Naive thymus-derived CD4-positive, alpha-beta T cell (primary cell): ENCODE results near the gene SLX4IP. TPM values are rescaled to one million over a fixed set of nuclear protein-coding genes. Genes with fewer than 3 reads are reported as not detected.

ENCODE experiments used
- ATAC-seq: fragments of 150-1000 bp; cut with Tn5 transposase; 2 replicates; pipeline ENCODE4 v1.10.0; 2021; ENCODE audit warnings: mild to moderate bottlenecking, moderate library complexity
- CTCF ChIA-PET: fragments of 350-600 bp; sonication (Branson Sonifier 250); formaldehyde crosslinking; loops from one replicate; lab custom pipeline; 2021; ENCODE audit warnings: antibody characterized with exemption; lab: Charles Lee
- POLR2A ChIA-PET: fragments of 350-600 bp; sonication (Branson Sonifier 250); formaldehyde crosslinking; loops from one replicate; lab custom pipeline; 2021; ENCODE audit warnings: antibody characterized with exemption, inconsistent platforms; lab: Charles Lee
- DNase-seq, 9 donors: peaks; one replicate each; pipeline versions ENCODE4 v3.0.0 to v3.0.0-alpha.2; 2020 to 2022; ENCODE audit warnings: mixed read lengths in 1 of 9
- H3K27ac ChIP-seq: one replicate; pipeline ENCODE4 v1.7.0; 2013; ENCODE audit warnings: mild to moderate bottlenecking, low read depth, low read length, moderate library complexity
- H3K27me3 ChIP-seq, 2 donors: one replicate each; pipeline ENCODE4 v1.7.0; 2013; ENCODE audit warnings: low read length in 2 of 2, mild to moderate bottlenecking in 2 of 2, moderate library complexity in 2 of 2; ENCODE audit not compliant: control insufficient read depth in 2 of 2, insufficient read depth in 2 of 2
- H3K36me3 ChIP-seq, 3 experiments: 1 replicate in 2 of 3; 2 replicates in 1 of 3; pipeline ENCODE4 v1.7.0; 2013; ENCODE audit warnings: low read length in 3 of 3, mild to moderate bottlenecking in 3 of 3, moderate library complexity in 1 of 3; ENCODE audit not compliant: insufficient read depth in 3 of 3, control insufficient read depth in 2 of 3
- H3K4me1 ChIP-seq, 2 donors: one replicate each; pipeline ENCODE4 v1.7.0; 2013; ENCODE audit warnings: low read length in 2 of 2, mild to moderate bottlenecking in 2 of 2, moderate library complexity in 1 of 2; ENCODE audit not compliant: control insufficient read depth in 2 of 2, insufficient read depth in 2 of 2
- H3K4me3 ChIP-seq: 2 replicates; pipeline ENCODE4 v1.7.0; 2013; ENCODE audit warnings: mild to moderate bottlenecking, low read length
- H3K9me3 ChIP-seq, 3 experiments: 1 replicate in 2 of 3; 2 replicates in 1 of 3; pipeline ENCODE4 v1.7.0; 2013; ENCODE audit warnings: low read length in 3 of 3; ENCODE audit not compliant: control insufficient read depth in 2 of 3
- H3K27ac Mint-ChIP-seq, 9 donors: one replicate each; pipeline ENCODE4 v1.8.0; 2020 to 2022; ENCODE audit warnings: mixed read lengths in 9 of 9, mild to moderate bottlenecking in 8 of 9, moderate library complexity in 5 of 9, inconsistent platforms in 2 of 9
- H3K27me3 Mint-ChIP-seq, 5 donors: one replicate each; pipeline ENCODE4 v1.8.0; 2021 to 2022; ENCODE audit warnings: mixed read lengths in 5 of 5, mild to moderate bottlenecking in 1 of 5
- H3K36me3 Mint-ChIP-seq, 5 donors: one replicate each; pipeline ENCODE4 v1.8.0; 2020 to 2022; ENCODE audit warnings: mixed read lengths in 5 of 5, mild to moderate bottlenecking in 3 of 5, inconsistent platforms in 1 of 5
- H3K4me1 Mint-ChIP-seq, 7 donors: one replicate each; pipeline ENCODE4 v1.8.0; 2020 to 2022; ENCODE audit warnings: mixed read lengths in 7 of 7, mild to moderate bottlenecking in 3 of 7, inconsistent platforms in 1 of 7
- H3K4me3 Mint-ChIP-seq, 10 donors: one replicate each; pipeline ENCODE4 v1.8.0; 2020 to 2022; ENCODE audit warnings: mild to moderate bottlenecking in 10 of 10, mixed read lengths in 10 of 10, moderate library complexity in 6 of 10, inconsistent platforms in 2 of 10
- H3K9me3 Mint-ChIP-seq, 11 donors: one replicate each; pipeline ENCODE4 v1.8.0; 2020 to 2022; ENCODE audit warnings: mixed read lengths in 11 of 11, mild to moderate bottlenecking in 4 of 11, inconsistent platforms in 1 of 11, moderate library complexity in 1 of 11
- intact Hi-C, 2 donors: fragments of 100-400 bp; cut with micrococcal nuclease; formaldehyde crosslinking; loops; one replicate each; pipeline ENCODE4 v1.15.1; 2023
- polyA plus RNA-seq, 2 donors: library from polyadenylated mRNA; unstranded; fragments of 300-500 nt; fragmentation: Illumina TruSeq; gene quantifications; one replicate each; pipeline ENCODE4 v1.2.3, GENCODE V29; 2021
- total RNA-seq, 6 experiments: library from RNA in 5 of 6; stranded (reverse) in 5 of 6; gene quantifications; 1 replicate in 5 of 6; 2 replicates in 1 of 6; pipeline ENCODE4 v1.2.3 and lab custom pipeline; 2021 to 2026

SLX4IP gene
- total and polyA plus RNA-seq, 7 experiments from 2014 or later: 1.6 to 8.2 (median 5.3) TPM

DNA sequence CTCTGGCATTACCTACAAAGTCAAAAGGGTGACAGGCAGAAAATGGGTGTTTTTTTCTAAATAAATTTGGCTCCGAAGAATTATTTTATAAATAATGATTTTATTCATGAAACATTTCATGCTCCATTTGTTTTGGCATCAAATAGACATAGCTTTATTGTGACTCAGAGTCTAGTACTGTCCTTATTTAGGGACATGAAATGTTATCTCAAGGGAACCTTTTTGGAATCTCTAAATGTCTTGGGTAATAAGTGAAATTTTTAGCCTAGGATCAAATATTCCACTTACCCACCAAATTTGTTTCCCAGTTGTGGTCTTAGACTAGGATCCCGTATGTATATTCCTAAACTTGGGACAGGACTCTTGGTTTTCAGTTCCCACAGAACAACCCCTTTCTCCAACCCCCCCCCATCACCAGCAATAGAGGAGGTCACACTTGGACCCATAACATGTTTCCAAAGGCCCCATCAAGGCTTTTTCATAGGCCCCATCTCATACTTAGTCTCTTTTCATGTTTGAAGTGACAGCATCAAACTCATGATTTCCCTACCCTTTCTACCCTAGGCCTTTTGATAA is 156.9 kb downstream of the SLX4IP start:
- intact Hi-C loops: no loop called here
- ChIA-PET POLR2A (no interaction called here), CTCF (no interaction called here)
- Histone ChIP-seq H3K9me3 (no peaks in the 10 kb centered on the region), H3K27me3 (no peaks in the 10 kb centered on the region), H3K4me3 (no peak overlapping the region), H3K27ac (no peak overlapping the region), H3K4me1 (no peaks in the 10 kb centered on the region), H3K36me3 (no peaks in the 10 kb centered on the region)
- Mint-ChIP-seq H3K27ac (no peak overlapping the region), H3K9me3 (no peaks in the 10 kb centered on the region), H3K4me1 (peaks cover 0 to 7% (median 0%) of the 10 kb centered on the region in 7 donors), H3K36me3 (peaks cover 0 to 17% (median 2%) of the 10 kb centered on the region in 5 donors), H3K4me3 (no peak overlapping the region), H3K27me3 (no peaks in the 10 kb centered on the region)
- DNase-seq (no peak), ATAC-seq (no peak)

DNA sequence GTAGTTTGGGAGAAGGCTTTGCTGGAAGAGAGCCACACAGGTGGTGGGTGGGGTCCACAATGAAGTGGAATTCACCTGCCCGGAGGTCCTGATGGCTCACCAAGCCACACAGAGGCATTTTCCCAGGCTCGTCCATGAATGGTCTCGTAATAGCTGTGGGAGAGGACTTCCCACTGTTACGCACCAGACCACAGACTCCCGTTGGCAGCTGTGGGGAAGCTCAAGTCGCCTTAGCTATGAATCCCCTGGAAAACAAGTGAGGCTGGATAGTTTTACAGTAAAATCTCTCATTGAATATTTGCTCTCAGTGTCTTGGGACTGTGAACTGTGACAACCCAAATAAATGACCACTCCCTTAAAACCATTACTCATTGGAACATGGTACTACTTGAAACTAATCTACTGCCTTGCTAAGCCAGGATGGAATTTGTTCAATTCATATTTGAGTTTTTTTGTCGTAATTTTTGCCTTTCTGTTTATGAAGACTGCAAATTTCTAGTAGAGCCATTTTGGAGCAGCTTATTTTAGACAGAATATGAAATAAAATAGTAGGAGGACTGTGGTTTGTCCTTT is 159.3 kb downstream of the SLX4IP start:
- H3K36me3 Mint-ChIP-seq: peaks cover 0 to 33% (median 12%) of the 10 kb centered on the region in 5 donors
- ChIA-PET POLR2A (no interaction called here), CTCF (no interaction called here)
- ATAC-seq: no peak
- H3K27ac ChIP-seq: no peak overlapping the region
- no peak overlapping the region for H3K4me3 ChIP-seq
- H3K27me3 Mint-ChIP-seq: no peaks in the 10 kb centered on the region
- intact Hi-C loops: no loop called here
- H3K27ac Mint-ChIP-seq: no peak overlapping the region
- H3K9me3 Mint-ChIP-seq: no peaks in the 10 kb centered on the region
- H3K4me1 Mint-ChIP-seq: peaks cover 0 to 13% (median 0%) of the 10 kb centered on the region in 7 donors
- no peaks in the 10 kb centered on the region for H3K4me1 ChIP-seq
- no peaks in the 10 kb centered on the region for H3K36me3 ChIP-seq
- no peak overlapping the region for H3K4me3 Mint-ChIP-seq
- H3K27me3 ChIP-seq: no peaks in the 10 kb centered on the region
- no peak for DNase-seq
- H3K9me3 ChIP-seq: no peaks in the 10 kb centered on the region

DNA sequence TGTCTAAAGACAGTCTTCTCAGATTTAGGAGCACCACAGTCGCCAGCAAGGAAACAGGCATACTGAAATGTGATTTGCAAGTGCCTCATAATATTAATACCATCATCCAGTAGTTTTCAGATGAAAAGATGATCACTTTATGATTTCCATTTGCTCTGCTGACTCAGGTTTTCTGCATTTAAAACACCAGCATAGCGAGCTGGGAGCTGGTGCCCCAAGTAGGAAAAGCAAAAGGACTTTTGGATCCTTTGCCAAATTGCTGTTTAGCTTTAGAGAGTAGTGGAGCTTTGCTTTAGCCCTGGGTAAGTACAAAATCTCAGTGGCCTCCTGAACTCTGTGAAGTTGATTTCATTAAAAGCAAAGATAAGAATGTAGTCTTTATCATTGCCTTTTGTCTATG is 160.2 kb downstream of the SLX4IP start:
- H3K9me3 ChIP-seq: no peaks in the 10 kb centered on the region
- DNase-seq (no peak), ATAC-seq (no peak)
- H3K4me1 ChIP-seq: no peaks in the 10 kb centered on the region
- H3K4me1 Mint-ChIP-seq: peaks cover 0 to 13% (median 0%) of the 10 kb centered on the region in 7 donors
- intact Hi-C loops: loop anchor here in 1 of 2 donors (5.0 kb wide), 1 partner anchor 33 kb away; no protein-coding TSS in a partner anchor
- no peak overlapping the region for H3K27ac Mint-ChIP-seq
- ChIA-PET CTCF (no interaction called here), POLR2A (no interaction called here)
- no peak overlapping the region for H3K27ac ChIP-seq
- H3K4me3 ChIP-seq: no peak overlapping the region
- H3K36me3 Mint-ChIP-seq: peaks cover 0 to 38% (median 19%) of the 10 kb centered on the region in 5 donors
- H3K27me3 Mint-ChIP-seq: no peaks in the 10 kb centered on the region
- H3K27me3 ChIP-seq: no peaks in the 10 kb centered on the region
- H3K4me3 Mint-ChIP-seq: no peak overlapping the region
- H3K36me3 ChIP-seq: no peaks in the 10 kb centered on the region
- no peaks in the 10 kb centered on the region for H3K9me3 Mint-ChIP-seq

DNA sequence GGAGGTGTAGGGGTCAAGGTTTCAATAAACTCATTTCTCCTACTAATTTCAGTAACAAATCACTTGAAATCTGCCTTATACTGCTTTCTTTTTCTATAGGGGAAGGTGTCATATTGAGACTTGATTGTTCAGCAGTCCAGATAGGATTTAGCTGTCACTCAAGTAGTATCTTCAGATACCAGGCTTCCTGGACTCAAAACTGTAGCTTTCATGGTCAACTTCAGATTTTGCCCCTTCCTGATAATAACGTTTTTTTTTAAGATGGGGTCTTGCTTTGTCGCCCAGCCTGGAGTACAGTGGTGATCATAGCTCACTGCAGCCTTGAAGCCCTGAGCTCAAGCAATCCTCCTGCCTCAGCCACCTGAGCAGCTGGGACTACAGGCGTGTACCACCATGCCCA is 160.9 kb downstream of the SLX4IP start:
- Histone ChIP-seq H3K36me3 (no peaks in the 10 kb centered on the region), H3K27me3 (no peaks in the 10 kb centered on the region), H3K27ac (no peak overlapping the region), H3K4me1 (no peaks in the 10 kb centered on the region), H3K4me3 (no peak overlapping the region), H3K9me3 (no peaks in the 10 kb centered on the region)
- intact Hi-C loops: loop anchor here in 1 of 2 donors (5.0 kb wide), 1 partner anchor 34 kb away; no protein-coding TSS in a partner anchor
- no peak overlapping the region for H3K27ac Mint-ChIP-seq
- H3K9me3 Mint-ChIP-seq: no peaks in the 10 kb centered on the region
- peaks cover 0 to 45% (median 26%) of the 10 kb centered on the region in 5 donors for H3K36me3 Mint-ChIP-seq
- no peaks in the 10 kb centered on the region for H3K27me3 Mint-ChIP-seq
- peaks cover 0 to 12% (median 0%) of the 10 kb centered on the region in 7 donors for H3K4me1 Mint-ChIP-seq
- DNase-seq: no peak
- ChIA-PET POLR2A (no interaction called here), CTCF (no interaction called here)
- H3K4me3 Mint-ChIP-seq: no peak overlapping the region
- no peak for ATAC-seq

DNA sequence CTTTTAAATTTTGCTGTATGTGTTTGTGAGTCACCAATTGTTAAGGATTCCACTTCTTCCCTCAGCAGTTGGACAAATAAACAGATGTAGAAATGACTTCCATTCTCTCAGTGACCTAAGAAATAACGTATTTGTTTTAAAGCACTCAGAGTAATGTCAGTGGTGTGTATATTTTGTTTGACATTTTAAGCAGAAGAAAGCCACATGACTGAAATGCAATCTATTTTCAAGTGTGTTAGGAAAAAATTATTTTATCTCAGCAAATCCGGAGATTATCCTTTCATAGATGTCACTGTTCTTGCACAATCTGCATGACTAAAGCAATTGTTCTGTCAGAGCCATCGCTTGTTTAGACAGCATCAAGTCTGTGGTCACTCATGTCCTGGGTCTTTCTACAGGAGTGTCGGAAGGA is 161.6 kb downstream of the SLX4IP start:
- POLR2A ChIA-PET: no interaction called here
- Histone ChIP-seq H3K4me3 (no peak overlapping the region), H3K4me1 (no peaks in the 10 kb centered on the region), H3K27me3 (no peaks in the 10 kb centered on the region), H3K9me3 (no peaks in the 10 kb centered on the region), H3K27ac (no peak overlapping the region), H3K36me3 (no peaks in the 10 kb centered on the region)
- Mint-ChIP-seq H3K4me1 (peaks cover 0 to 9% (median 0%) of the 10 kb centered on the region in 7 donors), H3K36me3 (peaks cover 4 to 48% (median 33%) of the 10 kb centered on the region in 5 donors), H3K27me3 (no peaks in the 10 kb centered on the region), H3K4me3 (no peak overlapping the region), H3K27ac (no peak overlapping the region), H3K9me3 (no peaks in the 10 kb centered on the region)
- intact Hi-C loops: loop anchor here in 1 of 2 donors (5.0 kb wide), 1 partner anchor 34 kb away; no protein-coding TSS in a partner anchor
- CTCF ChIA-PET: no interaction called here
- no peak for DNase-seq
- ATAC-seq: peak; percentile 52

DNA sequence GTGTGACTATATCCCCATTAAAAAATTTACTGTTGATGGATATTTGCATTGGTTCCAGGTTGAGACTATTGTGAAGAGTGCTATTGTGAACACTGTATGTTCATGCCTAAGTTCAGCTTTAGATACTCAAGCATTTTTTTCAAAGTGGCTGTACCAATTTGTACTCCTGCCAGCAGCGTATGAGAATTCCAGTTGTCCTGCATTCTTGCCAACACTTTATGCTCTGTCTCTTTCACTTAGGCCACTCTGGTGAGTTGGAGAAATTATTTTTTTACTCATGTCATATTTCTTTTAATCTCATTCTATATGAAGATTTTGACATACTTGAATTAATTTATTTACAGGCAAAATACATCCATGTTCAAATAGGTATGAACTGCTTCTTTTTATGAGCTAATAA is 162.5 kb downstream of the SLX4IP start:
- Histone ChIP-seq H3K27ac (no peak overlapping the region), H3K4me1 (no peaks in the 10 kb centered on the region), H3K9me3 (no peaks in the 10 kb centered on the region), H3K27me3 (no peaks in the 10 kb centered on the region), H3K36me3 (no peaks in the 10 kb centered on the region), H3K4me3 (no peak overlapping the region)
- H3K27me3 Mint-ChIP-seq: no peaks in the 10 kb centered on the region
- CTCF ChIA-PET: no interaction called here
- intact Hi-C loops: loop anchor here in 1 of 2 donors (5.0 kb wide), 1 partner anchor 35 kb away; no protein-coding TSS in a partner anchor
- POLR2A ChIA-PET: no interaction called here
- no peak overlapping the region for H3K27ac Mint-ChIP-seq
- H3K36me3 Mint-ChIP-seq: peaks cover 9 to 53% (median 41%) of the 10 kb centered on the region in 5 donors
- DNase-seq (no peak), ATAC-seq (no peak)
- no peak overlapping the region for H3K4me3 Mint-ChIP-seq
- peaks cover 0 to 9% (median 0%) of the 10 kb centered on the region in 7 donors for H3K4me1 Mint-ChIP-seq
- H3K9me3 Mint-ChIP-seq: no peaks in the 10 kb centered on the region
